ENCODE measurements around the gene LAMTOR4.
"Not testable (repeated sequence)": the region's sequence is repeated elsewhere in the genome, so short reads cannot be mapped to it uniquely, and the experiment has no call there.

LAMTOR4 gene

DNA sequence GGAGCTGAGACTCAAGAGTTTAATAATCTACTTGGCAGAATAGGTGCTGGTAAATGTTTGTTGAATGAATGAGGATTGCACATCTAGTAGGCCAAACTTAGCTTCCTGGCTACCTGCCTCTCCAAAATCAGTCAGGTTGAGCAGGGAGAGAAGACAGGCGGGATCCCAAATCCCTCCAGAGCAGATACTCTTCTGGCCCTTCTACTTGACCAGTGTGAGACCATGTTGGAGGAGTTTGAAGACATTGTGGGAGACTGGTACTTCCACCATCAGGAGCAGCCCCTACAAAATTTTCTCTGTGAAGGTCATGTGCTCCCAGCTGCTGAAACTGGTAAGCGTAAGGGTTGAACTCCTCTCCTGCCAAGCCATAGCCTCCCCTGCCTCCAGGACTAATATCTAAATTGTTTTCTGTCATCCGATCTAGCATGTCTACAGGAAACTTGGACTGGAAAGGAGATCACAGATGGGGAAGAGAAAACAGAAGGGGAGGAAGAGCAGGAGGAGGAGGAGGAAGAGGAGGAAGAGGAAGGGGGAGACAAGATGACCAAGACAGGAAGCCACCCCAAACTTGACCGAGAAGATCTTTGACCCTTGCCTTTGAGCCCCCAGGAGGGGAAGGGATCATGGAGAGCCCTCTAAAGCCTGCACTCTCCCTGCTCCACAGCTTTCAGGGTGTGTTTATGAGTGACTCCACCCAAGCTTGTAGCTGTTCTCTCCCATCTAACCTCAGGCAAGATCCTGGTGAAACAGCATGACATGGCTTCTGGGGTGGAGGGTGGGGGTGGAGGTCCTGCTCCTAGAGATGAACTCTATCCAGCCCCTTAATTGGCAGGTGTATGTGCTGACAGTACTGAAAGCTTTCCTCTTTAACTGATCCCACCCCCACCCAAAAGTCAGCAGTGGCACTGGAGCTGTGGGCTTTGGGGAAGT, 24.2 kb upstream of the LAMTOR4 start:
- DNase-seq: no peak

GRCh38 chr7:100126239-100126930, 22.3 kb upstream of the LAMTOR4 start:
- DNase-seq: peak in 1 of 2 donors; percentile 29

DNA sequence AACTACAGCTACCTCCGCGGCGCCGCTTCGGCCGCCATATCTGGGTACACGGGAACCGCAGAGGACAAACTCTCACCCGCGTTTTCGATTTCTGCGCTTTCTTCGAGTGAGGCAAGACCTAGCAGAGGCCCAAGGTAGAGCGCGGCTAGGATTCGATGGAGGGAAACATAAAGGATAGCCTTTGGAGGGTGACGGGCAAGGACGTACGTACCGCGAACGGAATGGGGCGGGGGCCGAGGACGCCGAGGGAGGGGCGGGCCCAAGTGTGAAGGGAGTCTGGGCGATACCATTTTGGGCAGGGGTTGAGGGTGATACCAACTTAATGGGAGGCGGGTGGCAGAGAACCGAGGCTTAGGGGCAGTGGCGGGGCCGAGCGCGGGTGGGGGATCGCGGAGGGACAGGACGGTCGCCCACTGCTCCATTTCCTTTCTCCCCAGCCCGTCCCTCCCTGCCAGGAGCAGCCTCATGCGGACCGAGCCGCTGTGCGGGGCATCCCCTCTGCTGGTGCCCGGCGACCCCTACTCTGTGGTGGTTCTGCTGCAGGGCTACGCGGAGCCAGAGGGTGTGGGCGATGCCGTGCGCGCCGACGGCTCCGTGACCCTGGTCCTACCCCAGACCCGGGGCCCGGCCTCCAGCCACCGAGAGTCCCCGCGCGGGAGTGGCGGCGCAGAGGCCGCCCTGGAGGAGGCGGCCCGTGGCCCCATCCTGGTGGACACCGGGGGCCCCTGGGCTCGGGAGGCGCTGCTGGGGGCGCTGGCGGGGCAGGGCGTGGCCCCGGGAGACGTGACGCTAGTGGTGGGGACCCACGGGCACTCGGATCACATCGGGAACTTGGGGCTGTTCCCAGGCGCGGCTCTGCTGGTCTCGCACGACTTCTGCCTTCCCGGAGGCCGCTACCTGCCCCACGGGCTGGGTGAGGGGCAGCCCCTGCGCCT, 21.5 kb upstream of the LAMTOR4 start, which contains the start of gene MBLAC1:
MBLAC1 (plus strand) TSS at position 37 of the 935 bp plus-strand sequence; CDS start at position 466, 429 bp downstream.
- DNase-seq: peak; percentile 92 to 93

- DNase-seq: peak; percentile 38
Measured at GRCh38 chr7:100127866-100128636, 20.7 kb upstream of the LAMTOR4 start.

GRCh38 chr7:100128637-100128963, 20.1 kb upstream of the LAMTOR4 start:
- DNase-seq: no peak

- DNase-seq: not testable (repeated sequence)
Measured at GRCh38 chr7:100130220-100130607, 18.5 kb upstream of the LAMTOR4 start.

GRCh38 chr7:100130608-100131453, 17.9 kb upstream of the LAMTOR4 start:
- DNase-seq: peak; percentile 89

GRCh38 chr7:100132126-100132525, 16.6 kb upstream of the LAMTOR4 start:
- DNase-seq: no peak

- peak; percentile 66 to 68 for DNase-seq
Measured at GRCh38 chr7:100132697-100133151, 16.0 kb upstream of the LAMTOR4 start.

DNA sequence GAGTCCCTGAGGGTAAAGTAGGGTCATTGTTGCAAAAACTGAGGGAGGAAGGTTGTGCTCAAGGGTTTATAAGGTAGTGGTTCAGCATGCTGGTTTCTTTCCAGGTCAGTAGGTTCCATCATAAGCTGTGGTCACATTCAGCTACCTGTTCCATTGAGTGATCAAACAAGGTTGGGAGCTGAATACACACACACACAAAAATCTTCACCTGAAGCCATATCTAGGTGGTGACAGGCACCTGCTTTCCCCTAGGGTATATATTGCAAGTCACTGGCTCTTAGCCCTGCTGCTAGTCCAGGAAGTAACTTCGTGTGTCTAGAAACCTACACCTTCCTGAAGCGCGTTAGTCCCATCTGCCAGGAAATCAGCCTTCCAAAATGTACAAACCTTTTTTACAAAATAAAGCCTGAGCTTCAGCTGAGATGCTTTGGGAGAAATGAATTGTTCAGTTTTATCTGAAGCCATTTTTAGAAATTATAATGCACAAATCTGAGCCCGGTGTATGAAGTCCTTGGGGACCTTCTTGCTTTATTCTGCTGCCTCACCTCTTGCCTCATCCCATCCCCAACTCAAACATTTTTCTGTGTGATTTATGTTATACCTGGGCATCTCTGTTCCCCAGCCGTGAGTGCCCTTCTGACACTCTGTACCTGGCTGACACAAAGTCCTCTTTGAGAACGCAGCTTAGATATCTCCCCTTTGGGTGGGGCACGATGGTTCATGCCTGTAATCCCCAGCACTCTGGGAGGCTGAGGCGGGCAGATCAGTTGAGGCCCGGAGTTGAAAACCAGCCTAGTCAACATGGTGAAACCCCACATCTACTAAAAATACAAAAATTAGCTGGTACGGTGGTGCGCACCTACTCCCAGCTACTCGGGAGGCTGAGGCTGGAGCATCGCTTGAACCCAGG, 10.6 kb upstream of the LAMTOR4 start:
- no peak for DNase-seq

GRCh38 chr7:100141555-100141949, 7.2 kb upstream of the LAMTOR4 start:
- no peak for DNase-seq

- no peak for DNase-seq
Measured at GRCh38 chr7:100142461-100142860, 6.3 kb upstream of the LAMTOR4 start.

DNA sequence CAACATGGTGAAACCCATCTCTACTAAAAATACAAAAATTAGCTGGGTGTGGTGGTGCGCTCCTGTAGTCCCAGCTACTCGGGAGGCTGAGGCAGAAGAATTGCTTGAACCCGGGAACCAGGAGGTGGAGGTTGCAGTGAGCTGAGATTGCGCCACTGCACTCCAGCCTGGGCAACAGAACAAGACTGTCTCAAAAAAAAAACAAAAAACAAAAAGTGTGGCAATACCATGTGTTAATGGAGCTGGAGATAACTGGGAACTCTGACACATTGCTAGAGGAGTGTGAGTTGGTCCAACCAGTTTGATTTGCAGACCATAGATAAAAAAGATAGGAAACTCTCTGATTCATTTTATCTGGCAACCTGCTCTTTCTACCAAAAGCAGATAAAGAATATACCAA, 2.4 kb upstream of the LAMTOR4 start:
- not testable (repeated sequence) for DNase-seq

- no peak for DNase-seq
Measured at GRCh38 chr7:100147278-100147677, 1.4 kb upstream of the LAMTOR4 start.

DNA sequence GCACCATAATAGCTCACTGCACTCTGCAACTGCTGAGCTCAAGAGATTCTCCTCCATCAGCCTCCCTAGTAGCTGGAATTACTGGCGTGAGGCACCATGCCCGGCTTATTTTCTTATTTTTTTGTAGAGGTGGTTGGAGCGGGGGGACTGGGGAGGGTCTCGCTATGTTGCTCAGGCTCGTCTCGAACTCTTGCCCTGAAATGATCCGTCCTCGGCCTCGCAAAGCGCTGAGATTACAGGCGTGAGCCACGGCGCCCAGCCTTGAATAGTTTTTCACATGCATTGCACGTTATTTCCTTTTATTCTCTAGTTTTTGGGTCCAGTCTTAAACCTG, 526 bp upstream of the LAMTOR4 start:
- DNase-seq: no peak

- no peak for DNase-seq
Measured at GRCh38 chr7:100152404-100152803, 3.7 kb downstream of the LAMTOR4 start.

DNA sequence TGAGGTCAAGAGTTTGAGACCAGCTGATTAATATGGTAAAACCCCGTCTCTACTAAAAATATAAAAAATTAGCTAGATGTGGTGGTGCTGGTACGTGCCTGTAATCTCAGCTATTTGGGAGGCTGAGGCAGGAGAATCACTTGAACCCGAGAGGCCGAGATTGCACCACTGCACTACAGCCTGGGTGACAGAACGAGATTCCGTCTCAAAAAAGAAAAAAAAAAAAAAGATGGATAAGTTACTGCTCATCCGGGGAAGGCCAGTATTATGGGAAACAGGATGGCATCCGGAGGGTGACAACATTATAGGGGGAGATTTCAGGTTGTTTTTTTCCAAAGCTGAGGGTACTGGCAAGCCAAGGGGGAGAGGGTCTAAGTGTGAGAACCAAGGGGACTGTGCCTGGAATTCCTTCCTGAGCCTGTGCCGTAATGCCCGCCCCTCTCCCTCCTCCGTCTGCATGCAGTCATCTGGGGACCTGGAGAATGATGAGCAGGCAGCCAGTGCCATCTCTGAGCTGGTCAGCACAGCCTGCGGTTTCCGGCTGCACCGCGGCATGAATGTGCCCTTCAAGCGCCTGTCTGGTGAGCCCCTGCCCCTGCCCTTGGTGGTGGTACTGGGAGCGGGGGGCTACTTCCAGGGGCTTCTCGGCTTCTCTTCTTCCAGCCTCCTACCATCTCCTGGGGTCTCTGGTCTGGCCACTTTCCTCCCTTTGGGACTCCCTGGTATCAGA, 4.4 kb downstream of the LAMTOR4 start:
- no peak for DNase-seq

DNA sequence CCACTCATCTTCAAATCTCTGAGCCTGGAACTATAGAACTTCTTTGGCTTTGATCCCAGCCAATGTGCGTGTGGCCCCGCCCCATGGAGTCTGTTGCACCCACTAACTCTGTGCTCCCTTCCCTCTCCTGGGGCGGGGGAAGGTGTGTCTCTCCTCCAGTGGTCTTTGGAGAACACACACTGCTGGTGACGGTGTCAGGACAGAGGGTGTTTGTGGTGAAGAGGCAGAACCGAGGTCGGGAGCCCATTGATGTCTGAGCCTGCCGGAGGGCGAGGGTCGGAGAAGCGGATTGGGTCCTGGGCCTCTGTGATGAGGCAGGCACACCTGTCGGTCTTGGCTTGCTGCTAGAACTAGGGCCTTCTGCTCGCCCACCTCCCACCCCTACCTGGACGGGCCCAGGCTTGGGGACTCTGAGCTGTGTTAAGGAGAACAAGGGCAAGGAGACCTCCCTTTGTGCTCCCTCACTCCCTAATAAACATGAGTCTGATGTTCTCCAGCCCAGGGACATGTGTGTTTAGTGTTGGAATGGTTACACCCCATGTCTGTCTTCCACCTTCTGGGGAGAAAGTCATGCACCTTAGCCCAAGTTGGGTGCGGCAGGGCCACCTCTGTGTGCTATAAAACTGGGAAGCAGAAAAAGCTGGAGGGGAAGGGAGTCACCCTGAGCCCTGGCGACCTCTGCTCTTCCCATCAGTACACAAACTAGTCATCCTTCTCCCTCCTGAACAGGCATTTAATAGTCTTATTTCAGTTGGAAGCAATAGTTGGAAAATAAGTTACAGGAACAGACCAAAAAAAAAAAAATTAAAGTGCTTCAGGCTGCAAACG, 5.2 kb downstream of the LAMTOR4 start:
- no peak for DNase-seq

Measured in stimulated activated CD4-positive, alpha-beta T cell treated with anti-CD3 and anti-CD28 coated beads, Interleukin-2, amount 100 ng/mL, for 24 hours (primary cell).